Nephron (organoid): ENCODE data around the gene IP6K3.

ENCODE experiments used
- H3K27ac Mint-ChIP-seq, 3 experiments: 2 replicates each; pipeline ENCODE4 v1.8.0; 2020; ENCODE audit warnings: mixed read lengths in 3 of 3, mild to moderate bottlenecking in 2 of 3, moderate library complexity in 1 of 3
- H3K27me3 Mint-ChIP-seq: 2 replicates; pipeline ENCODE4 v1.8.0; 2021; ENCODE audit warnings: low read depth, mild to moderate bottlenecking, moderate library complexity, mixed read lengths
- H3K36me3 Mint-ChIP-seq: 2 replicates; pipeline ENCODE4 v1.8.0; 2020; ENCODE audit warnings: low read depth, mixed read lengths
- H3K4me1 Mint-ChIP-seq: 2 replicates; pipeline ENCODE4 v1.8.0; 2020; ENCODE audit warnings: mixed read lengths
- H3K4me3 Mint-ChIP-seq, 3 experiments: 2 replicates each; pipeline ENCODE4 v1.8.0; 2020; ENCODE audit warnings: mild to moderate bottlenecking in 3 of 3, mixed read lengths in 3 of 3, moderate library complexity in 2 of 3
- H3K9me3 Mint-ChIP-seq: 2 replicates; pipeline ENCODE4 v1.8.0; 2020; ENCODE audit warnings: mixed read lengths
- TF ChIP-seq, protein P1 (sequence below), 3 experiments: fragments of 200-600 bp; sonication (generic); IDR thresholded peaks; one replicate each; pipeline ENCODE4 v1.5.0; 2021; ENCODE audit warnings: antibody characterized with exemption in 3 of 3; ENCODE audit not compliant: unreplicated experiment in 3 of 3

Gene IP6K3

DNA sequence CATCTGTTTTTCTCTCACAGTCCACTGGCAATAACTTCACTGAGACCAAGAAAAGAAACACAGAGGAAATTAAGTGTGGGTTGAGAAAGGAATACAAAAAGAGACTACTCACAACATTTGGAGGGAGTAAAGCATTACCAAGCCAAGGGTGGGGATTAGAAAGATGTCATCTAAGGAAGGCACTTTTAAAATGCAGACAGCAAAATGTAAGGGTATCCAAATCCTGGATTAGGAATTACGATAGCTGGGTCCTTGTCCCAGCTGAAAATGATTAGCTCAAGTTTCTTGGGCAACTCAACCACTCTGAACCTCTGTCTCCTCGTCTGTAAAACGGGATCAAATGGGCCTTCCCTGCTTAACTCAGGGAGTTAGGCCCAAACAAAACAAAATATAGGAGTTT lies 40.0 kb upstream of the IP6K3 start:
- TF ChIP-seq, protein P1, sequence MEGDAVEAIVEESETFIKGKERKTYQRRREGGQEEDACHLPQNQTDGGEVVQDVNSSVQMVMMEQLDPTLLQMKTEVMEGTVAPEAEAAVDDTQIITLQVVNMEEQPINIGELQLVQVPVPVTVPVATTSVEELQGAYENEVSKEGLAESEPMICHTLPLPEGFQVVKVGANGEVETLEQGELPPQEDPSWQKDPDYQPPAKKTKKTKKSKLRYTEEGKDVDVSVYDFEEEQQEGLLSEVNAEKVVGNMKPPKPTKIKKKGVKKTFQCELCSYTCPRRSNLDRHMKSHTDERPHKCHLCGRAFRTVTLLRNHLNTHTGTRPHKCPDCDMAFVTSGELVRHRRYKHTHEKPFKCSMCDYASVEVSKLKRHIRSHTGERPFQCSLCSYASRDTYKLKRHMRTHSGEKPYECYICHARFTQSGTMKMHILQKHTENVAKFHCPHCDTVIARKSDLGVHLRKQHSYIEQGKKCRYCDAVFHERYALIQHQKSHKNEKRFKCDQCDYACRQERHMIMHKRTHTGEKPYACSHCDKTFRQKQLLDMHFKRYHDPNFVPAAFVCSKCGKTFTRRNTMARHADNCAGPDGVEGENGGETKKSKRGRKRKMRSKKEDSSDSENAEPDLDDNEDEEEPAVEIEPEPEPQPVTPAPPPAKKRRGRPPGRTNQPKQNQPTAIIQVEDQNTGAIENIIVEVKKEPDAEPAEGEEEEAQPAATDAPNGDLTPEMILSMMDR (IDR thresholded peaks at IDR 0.05; ENCODE audit: unreplicated experiment in 3 of 3) = no peak

DNA sequence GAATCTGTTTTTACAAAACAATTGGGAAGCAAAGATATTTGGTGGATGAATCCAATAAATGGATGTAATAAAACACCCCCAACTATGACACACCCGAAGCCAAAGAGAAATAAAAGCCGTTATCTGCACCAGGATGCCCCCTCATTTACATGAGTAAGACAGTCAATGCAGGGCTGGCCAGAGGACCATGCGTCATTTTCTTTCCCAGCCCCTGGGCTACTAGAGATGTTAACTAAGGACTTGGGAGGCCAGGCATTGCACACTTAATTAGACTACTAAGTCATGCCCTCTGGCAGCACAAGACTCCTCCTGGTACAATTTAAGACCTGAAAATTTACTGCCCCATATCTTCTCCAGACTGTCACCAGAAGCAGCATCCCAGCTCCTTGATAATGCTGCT lies 39.1 kb upstream of the IP6K3 start:
- H3K27me3 Mint-ChIP-seq = no peaks in the 10 kb centered on the region
- TF ChIP-seq, protein P1 (IDR thresholded peaks at IDR 0.05; ENCODE audit: unreplicated experiment in 3 of 3) = no peak
- peak overlapping the region in 2 of 3 experiments; percentile 55 to 97 for H3K27ac Mint-ChIP-seq
- H3K4me3 Mint-ChIP-seq = peak overlapping the region in 2 of 3 experiments; percentile 78 to 96
- peaks cover 70% of the 10 kb centered on the region for H3K4me1 Mint-ChIP-seq
- H3K36me3 Mint-ChIP-seq = peaks cover 45% of the 10 kb centered on the region
- H3K9me3 Mint-ChIP-seq = no peaks in the 10 kb centered on the region

More for the DNA sequence above, 40.0 kb upstream of the IP6K3 start:
- H3K36me3 Mint-ChIP-seq = peaks cover 39% of the 10 kb centered on the region
- H3K27me3 Mint-ChIP-seq = no peaks in the 10 kb centered on the region
- H3K9me3 Mint-ChIP-seq = no peaks in the 10 kb centered on the region
- H3K4me3 Mint-ChIP-seq = peak overlapping the region; percentile 95 to 96 (median 96)
- H3K27ac Mint-ChIP-seq = peak overlapping the region; percentile 55 to 97 (median 96)
- peaks cover 73% of the 10 kb centered on the region for H3K4me1 Mint-ChIP-seq

DNA sequence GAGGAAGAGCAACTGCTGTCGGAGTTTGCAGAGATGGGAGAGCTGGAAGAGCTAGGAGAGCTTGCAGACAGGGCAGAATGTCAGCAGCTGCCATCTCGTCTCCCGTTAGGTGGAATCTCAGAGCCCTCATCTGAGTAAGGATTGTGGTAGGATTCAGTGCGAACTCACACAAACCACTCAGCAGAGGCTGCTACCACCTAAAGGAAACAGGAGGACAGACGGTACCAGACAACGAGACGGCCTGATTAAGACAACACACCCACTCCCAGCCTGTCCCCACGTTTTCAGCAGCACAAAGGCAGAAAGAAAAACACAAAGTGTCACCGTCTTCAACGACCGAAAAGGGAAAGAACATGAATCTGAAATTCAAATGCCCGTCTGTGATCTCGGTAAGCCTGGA lies 38.1 kb upstream of the IP6K3 start:
- peak overlapping the region; percentile 20 to 96 (median 41) for H3K4me3 Mint-ChIP-seq
- H3K36me3 Mint-ChIP-seq = peaks cover 55% of the 10 kb centered on the region
- H3K9me3 Mint-ChIP-seq = no peaks in the 10 kb centered on the region
- H3K27ac Mint-ChIP-seq = peak overlapping the region; percentile 27 to 73 (median 58)
- TF ChIP-seq, protein P1 (IDR thresholded peaks at IDR 0.05; ENCODE audit: unreplicated experiment in 3 of 3) = no peak
- peaks cover 61% of the 10 kb centered on the region for H3K4me1 Mint-ChIP-seq
- no peaks in the 10 kb centered on the region for H3K27me3 Mint-ChIP-seq

DNA sequence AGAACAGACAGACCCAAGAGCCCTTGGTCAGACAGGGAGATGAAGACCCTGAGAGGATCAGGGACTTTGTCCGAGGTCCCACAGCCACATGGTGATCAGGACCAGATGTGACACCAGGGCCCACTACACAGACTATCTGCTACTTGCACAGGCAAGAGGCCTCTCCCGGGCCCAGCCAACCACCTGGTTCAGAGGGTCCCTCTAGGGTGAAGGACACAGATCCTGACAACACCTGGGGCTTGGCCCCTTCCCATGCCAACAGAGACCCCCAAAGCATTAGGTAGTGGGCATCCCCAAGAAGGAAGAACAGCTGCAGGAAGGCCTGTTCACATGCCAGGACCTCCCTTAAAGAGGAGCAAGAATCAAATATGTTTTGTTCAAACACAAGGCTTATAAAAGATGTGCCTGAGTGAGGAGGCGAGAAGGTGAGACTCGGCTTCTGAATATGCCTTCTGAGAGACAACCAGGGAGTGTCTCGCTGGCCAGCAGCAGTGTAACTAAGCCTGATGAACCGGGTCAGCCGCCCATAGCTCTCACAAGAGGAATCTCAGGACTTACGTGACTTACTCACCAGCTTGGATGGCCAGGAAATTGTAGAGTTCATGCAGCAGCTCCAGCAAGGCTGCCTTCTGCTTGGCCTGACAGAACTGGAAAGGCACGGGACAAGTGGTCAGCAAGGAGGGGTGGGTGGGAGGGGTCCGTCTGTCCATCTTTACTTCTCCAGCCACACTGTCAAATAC lies 37.2 kb upstream of the IP6K3 start:
- H3K4me1 Mint-ChIP-seq = peaks cover 53% of the 10 kb centered on the region
- H3K36me3 Mint-ChIP-seq = peaks cover 62% of the 10 kb centered on the region
- H3K27ac Mint-ChIP-seq = no peak overlapping the region
- TF ChIP-seq, protein P1 (IDR thresholded peaks at IDR 0.05; ENCODE audit: unreplicated experiment in 3 of 3) = no peak
- H3K9me3 Mint-ChIP-seq = no peaks in the 10 kb centered on the region
- H3K27me3 Mint-ChIP-seq = no peaks in the 10 kb centered on the region
- peak overlapping the region in 2 of 3 experiments; percentile 32 to 36 for H3K4me3 Mint-ChIP-seq

DNA sequence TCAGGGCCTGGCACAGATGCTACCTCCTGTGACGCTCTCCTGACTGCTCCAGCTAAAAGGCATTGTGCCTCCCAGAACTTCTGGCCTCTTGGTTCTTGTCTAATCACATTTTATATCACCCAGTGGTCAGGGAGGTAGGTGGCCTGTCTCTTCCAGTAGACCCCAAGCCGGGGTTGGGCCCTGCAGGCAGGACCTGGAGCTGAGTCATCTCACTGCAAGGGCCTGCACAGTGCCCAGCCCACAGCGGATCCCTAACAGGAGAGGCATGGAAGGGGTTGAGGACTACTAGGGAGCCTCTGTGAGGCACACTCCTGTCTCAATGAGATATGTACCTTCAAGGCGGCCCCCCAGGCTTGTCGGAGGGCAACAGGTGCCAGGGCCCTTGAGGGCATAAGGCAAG lies 35.9 kb upstream of the IP6K3 start:
- no peaks in the 10 kb centered on the region for H3K27me3 Mint-ChIP-seq
- no peak overlapping the region for H3K27ac Mint-ChIP-seq
- TF ChIP-seq, protein P1 (IDR thresholded peaks at IDR 0.05; ENCODE audit: unreplicated experiment in 3 of 3) = no peak
- H3K4me1 Mint-ChIP-seq = peaks cover 46% of the 10 kb centered on the region
- no peaks in the 10 kb centered on the region for H3K9me3 Mint-ChIP-seq
- no peak overlapping the region for H3K4me3 Mint-ChIP-seq
- H3K36me3 Mint-ChIP-seq = peaks cover 72% of the 10 kb centered on the region
